Osteoblast (primary cell): ENCODE data around the gene PIAS1. TPM values are rescaled to one million over a fixed set of nuclear protein-coding genes. Genes with fewer than 3 reads are reported as not detected.

Experiments
- DNase-seq: peaks from one replicate; pipeline ENCODE4 v3.0.0; 2011; ENCODE audit warnings: low spot score, mixed read lengths; ENCODE audit not compliant: insufficient read length; ENCODE audit errors: missing footprints
- H2AFZ ChIP-seq: 2 replicates; pipeline ENCODE4 v1.6.0; 2011; ENCODE audit warnings: mild to moderate bottlenecking, low read length
- H3K27ac ChIP-seq: 2 replicates; pipeline ENCODE4 v1.5.1; 2011; ENCODE audit warnings: mild to moderate bottlenecking, low read depth, low read length, moderate library complexity
- H3K27me3 ChIP-seq: 2 replicates; pipeline ENCODE4 v1.6.0; 2012; ENCODE audit warnings: mild to moderate bottlenecking, control low read depth, inconsistent platforms, low read length, moderate library complexity; ENCODE audit not compliant: insufficient read depth
- H3K36me3 ChIP-seq: 2 replicates; pipeline ENCODE4 v1.5.1; 2011; ENCODE audit warnings: mild to moderate bottlenecking, low read length, control low read depth, moderate library complexity; ENCODE audit not compliant: insufficient read depth
- H3K4me1 ChIP-seq: 2 replicates; pipeline ENCODE4 v1.5.1; 2011; ENCODE audit warnings: mild to moderate bottlenecking, low read length, control low read depth, moderate library complexity; ENCODE audit not compliant: insufficient read depth
- H3K4me2 ChIP-seq: 2 replicates; pipeline ENCODE4 v1.6.0; 2011; ENCODE audit warnings: mild to moderate bottlenecking, low read length; ENCODE audit not compliant: insufficient read depth
- H3K4me3 ChIP-seq: fragments of 200-600 bp; sonication (generic); 3 replicates; pipeline ENCODE4 v1.5.1; 2012; ENCODE audit warnings: mild to moderate bottlenecking, low read length, inconsistent platforms; ENCODE audit not compliant: insufficient read depth
- H3K79me2 ChIP-seq: 2 replicates; pipeline ENCODE4 v1.6.0; 2012; ENCODE audit warnings: mild to moderate bottlenecking, low read length, control low read depth, inconsistent platforms; ENCODE audit not compliant: insufficient read depth
- H3K9me3 ChIP-seq: 2 replicates; pipeline ENCODE4 v1.5.1; 2011; ENCODE audit warnings: low read depth, low read length, control low read depth
- H4K20me1 ChIP-seq: 2 replicates; pipeline ENCODE4 v1.6.0; 2012; ENCODE audit warnings: mild to moderate bottlenecking, low read length, control low read depth; ENCODE audit not compliant: insufficient read depth
- total RNA-seq: library from RNA; depleted of rRNA; stranded (reverse); fragments of >200 nt; gene quantifications from 2 replicates; pipeline ENCODE4 v1.2.3, GENCODE V29; 2012
- TF ChIP-seq, protein P1 (sequence below): IDR thresholded peaks from 2 replicates; pipeline ENCODE4 v1.5.1; 2011; ENCODE audit warnings: mild to moderate bottlenecking, low read depth, low read length, moderate library complexity; ENCODE audit errors: extremely low read depth

The PIAS1 gene
- total RNA-seq, 1 donor, result 29.0 TPM

GRCh38 chr15:68230157-68231100, 176.3 kb downstream of the PIAS1 start:
- Histone ChIP-seq H3K4me3 (peak overlapping the region; percentile 80), H3K27ac (peak overlapping the region; percentile 56), H3K4me2 (peak overlapping the region; percentile 98), H3K9me3 (no peaks in the 10 kb centered on the region), H3K4me1 (peaks cover 19% of the 10 kb centered on the region), H4K20me1 (peaks cover 10% of the 10 kb centered on the region), H3K27me3 (no peaks in the 10 kb centered on the region), H3K79me2 (peaks cover 38% of the 10 kb centered on the region), H2AFZ (peak overlapping the region; percentile 94), H3K36me3 (no peaks in the 10 kb centered on the region)
- no peak for DNase-seq
- TF ChIP-seq, protein P1, sequence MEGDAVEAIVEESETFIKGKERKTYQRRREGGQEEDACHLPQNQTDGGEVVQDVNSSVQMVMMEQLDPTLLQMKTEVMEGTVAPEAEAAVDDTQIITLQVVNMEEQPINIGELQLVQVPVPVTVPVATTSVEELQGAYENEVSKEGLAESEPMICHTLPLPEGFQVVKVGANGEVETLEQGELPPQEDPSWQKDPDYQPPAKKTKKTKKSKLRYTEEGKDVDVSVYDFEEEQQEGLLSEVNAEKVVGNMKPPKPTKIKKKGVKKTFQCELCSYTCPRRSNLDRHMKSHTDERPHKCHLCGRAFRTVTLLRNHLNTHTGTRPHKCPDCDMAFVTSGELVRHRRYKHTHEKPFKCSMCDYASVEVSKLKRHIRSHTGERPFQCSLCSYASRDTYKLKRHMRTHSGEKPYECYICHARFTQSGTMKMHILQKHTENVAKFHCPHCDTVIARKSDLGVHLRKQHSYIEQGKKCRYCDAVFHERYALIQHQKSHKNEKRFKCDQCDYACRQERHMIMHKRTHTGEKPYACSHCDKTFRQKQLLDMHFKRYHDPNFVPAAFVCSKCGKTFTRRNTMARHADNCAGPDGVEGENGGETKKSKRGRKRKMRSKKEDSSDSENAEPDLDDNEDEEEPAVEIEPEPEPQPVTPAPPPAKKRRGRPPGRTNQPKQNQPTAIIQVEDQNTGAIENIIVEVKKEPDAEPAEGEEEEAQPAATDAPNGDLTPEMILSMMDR, result no peak

DNA sequence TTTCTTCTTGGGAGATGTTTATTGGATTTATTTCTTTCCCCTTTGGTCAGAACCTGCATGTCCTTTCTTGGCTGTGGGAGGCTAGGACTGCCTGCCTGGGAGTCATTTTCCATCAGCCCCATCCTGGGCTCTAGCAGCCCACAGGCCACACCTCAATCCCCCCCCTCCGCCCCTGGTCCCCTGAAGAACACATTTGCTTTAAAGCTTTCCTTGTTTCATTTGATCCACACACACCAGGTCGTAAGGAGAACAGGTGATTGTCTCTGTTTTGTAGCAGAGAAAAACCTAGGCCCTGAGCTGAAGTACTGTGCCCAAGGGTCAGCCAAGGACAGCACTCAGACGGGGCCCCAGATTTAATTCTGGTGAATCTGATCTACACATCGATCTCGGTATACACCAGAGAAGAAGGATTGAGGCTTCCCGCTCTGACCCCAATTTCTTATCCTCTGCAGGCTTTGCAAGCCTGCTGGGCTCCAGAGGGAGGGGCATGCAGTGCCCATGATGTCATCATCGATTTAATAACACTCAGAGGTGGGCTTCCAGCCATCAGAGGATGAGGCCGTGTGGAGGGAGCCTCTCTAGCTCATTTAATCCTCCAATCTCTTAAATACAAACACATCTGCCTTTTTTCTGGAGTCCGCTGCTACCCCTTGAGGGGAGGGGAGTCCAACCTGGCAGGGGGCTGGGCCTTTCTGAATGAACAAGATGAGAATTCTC, 177.1 kb downstream of the PIAS1 start:
- no peaks in the 10 kb centered on the region for H3K27me3 ChIP-seq
- peaks cover 32% of the 10 kb centered on the region for H3K79me2 ChIP-seq
- H4K20me1 ChIP-seq, result peaks cover 10% of the 10 kb centered on the region
- no peaks in the 10 kb centered on the region for H3K9me3 ChIP-seq
- no peak overlapping the region for H3K4me2 ChIP-seq
- no peak for DNase-seq
- TF ChIP-seq, protein P1, result no peak
- H3K27ac ChIP-seq, result no peak overlapping the region
- no peak overlapping the region for H2AFZ ChIP-seq
- no peaks in the 10 kb centered on the region for H3K36me3 ChIP-seq
- peaks cover 19% of the 10 kb centered on the region for H3K4me1 ChIP-seq
- H3K4me3 ChIP-seq, result no peak overlapping the region

GRCh38 chr15:68232449-68232848, 178.3 kb downstream of the PIAS1 start:
- no peaks in the 10 kb centered on the region for H3K9me3 ChIP-seq
- H3K4me3 ChIP-seq, result no peak overlapping the region
- no peak overlapping the region for H3K27ac ChIP-seq
- H2AFZ ChIP-seq, result no peak overlapping the region
- no peak for DNase-seq
- no peak overlapping the region for H3K4me2 ChIP-seq
- TF ChIP-seq, protein P1, result no peak
- H3K4me1 ChIP-seq, result peaks cover 19% of the 10 kb centered on the region
- peaks cover 20% of the 10 kb centered on the region for H3K79me2 ChIP-seq
- H3K27me3 ChIP-seq, result no peaks in the 10 kb centered on the region
- H4K20me1 ChIP-seq, result peaks cover 10% of the 10 kb centered on the region
- H3K36me3 ChIP-seq, result no peaks in the 10 kb centered on the region

GRCh38 chr15:68232937-68233336, 178.8 kb downstream of the PIAS1 start:
- no peaks in the 10 kb centered on the region for H3K27me3 ChIP-seq
- H3K27ac ChIP-seq, result no peak overlapping the region
- no peak overlapping the region for H3K4me3 ChIP-seq
- TF ChIP-seq, protein P1, result no peak
- DNase-seq, result no peak
- peaks cover 8% of the 10 kb centered on the region for H4K20me1 ChIP-seq
- no peaks in the 10 kb centered on the region for H3K9me3 ChIP-seq
- H3K4me1 ChIP-seq, result peaks cover 16% of the 10 kb centered on the region
- H2AFZ ChIP-seq, result no peak overlapping the region
- no peak overlapping the region for H3K4me2 ChIP-seq
- peaks cover 15% of the 10 kb centered on the region for H3K79me2 ChIP-seq
- H3K36me3 ChIP-seq, result no peaks in the 10 kb centered on the region
